Epithelial cell of proximal tubule (primary cell): ENCODE data around the gene OR8H1. TPM values are rescaled to one million over a fixed set of nuclear protein-coding genes. Genes with fewer than 3 reads are reported as not detected.

Source experiments
- DNase-seq: peaks from one replicate; pipeline ENCODE4 v3.0.0-alpha.2; 2011; ENCODE audit warnings: low read depth
- H3K4me3 ChIP-seq: 2 replicates; pipeline ENCODE4 v1.5.1; 2011; ENCODE audit warnings: low read depth, mild to moderate bottlenecking, low read length
- CTCF ChIP-seq: conservative IDR thresholded peaks from 2 replicates; pipeline ENCODE4 v1.5.1; 2012; ENCODE audit warnings: low read depth, mild to moderate bottlenecking, low read length
- total RNA-seq: library from RNA; depleted of rRNA; stranded (reverse); fragments of >200 nt; gene quantifications from 2 replicates; pipeline ENCODE4 v1.2.3, GENCODE V29; 2015

OR8H1 gene
- not detected in 2 replicates for total RNA-seq

- TF ChIP-seq CTCF: no peak
- no peak for DNase-seq
- no peak within 1 kb of the TSS for H3K4me3 ChIP-seq
Observed at GRCh38 chr11:56292154-56292553, at the start of gene OR8H1. OR8H1 (minus strand) TSS chr11:56292254; CDS start chr11:56291062, 1,192 bp downstream.

- no peak overlapping the region for H3K4me3 ChIP-seq
- DNase-seq: no peak
- no peak for TF ChIP-seq CTCF
Observed at GRCh38 chr11:56340289-56340688, 48.2 kb upstream of the OR8H1 start.

GRCh38 chr11:56333156-56333555 is 41.1 kb upstream of the OR8H1 start:
- H3K4me3 ChIP-seq: no peak overlapping the region
- no peak for TF ChIP-seq CTCF
- no peak for DNase-seq

GRCh38 chr11:56331861-56332491 is 39.9 kb upstream of the OR8H1 start:
- H3K4me3 ChIP-seq: no peak overlapping the region
- DNase-seq: no peak
- no peak for TF ChIP-seq CTCF

- H3K4me3 ChIP-seq: no peak within 1 kb of the TSS
- no peak for TF ChIP-seq CTCF
- no peak for DNase-seq
Observed at GRCh38 chr11:56314844-56315243, 22.8 kb upstream of the OR8H1 start, which contains the start of gene OR8K3. OR8K3 (plus strand) TSS chr11:56315144; CDS start chr11:56318307, 3,163 bp downstream.

GRCh38 chr11:56307836-56308235 is 15.8 kb upstream of the OR8H1 start:
- TF ChIP-seq CTCF: no peak
- no peak overlapping the region for H3K4me3 ChIP-seq
- no peak for DNase-seq

GRCh38 chr11:56296898-56297297 is 4.8 kb upstream of the OR8H1 start:
- no peak for DNase-seq
- TF ChIP-seq CTCF: no peak
- no peak overlapping the region for H3K4me3 ChIP-seq
